Skeletal muscle tissue (tissue), 4 donors: ENCODE results near the gene GUCY1B1. TPM values are rescaled to one million over a fixed set of nuclear protein-coding genes. Genes with fewer than 3 reads are reported as not detected.

ENCODE experiments used
- H3K27ac ChIP-seq: one replicate; pipeline ENCODE4 v1.7.0; 2013; ENCODE audit warnings: mild to moderate bottlenecking, low read depth, low read length, inconsistent platforms
- H3K27me3 ChIP-seq, 3 donors: one replicate each; pipeline ENCODE4 v1.7.0; 2013; ENCODE audit warnings: low read length in 3 of 3; ENCODE audit not compliant: control insufficient read depth in 3 of 3, insufficient read depth in 3 of 3
- H3K36me3 ChIP-seq, 3 donors: one replicate each; pipeline ENCODE4 v1.7.0; 2013; ENCODE audit warnings: low read length in 3 of 3; ENCODE audit not compliant: control insufficient read depth in 3 of 3, insufficient read depth in 3 of 3
- H3K4me1 ChIP-seq, 3 donors: one replicate each; pipeline ENCODE4 v1.7.0; 2013; ENCODE audit warnings: low read length in 3 of 3, mild to moderate bottlenecking in 3 of 3; ENCODE audit not compliant: control insufficient read depth in 3 of 3, insufficient read depth in 3 of 3
- H3K4me3 ChIP-seq, 3 donors: one replicate each; pipeline ENCODE4 v1.7.0; 2013; ENCODE audit warnings: low read length in 3 of 3
- H3K9ac ChIP-seq, 3 donors: one replicate each; pipeline ENCODE4 v1.7.0; 2013; ENCODE audit warnings: low read length in 3 of 3, mild to moderate bottlenecking in 3 of 3, moderate library complexity in 2 of 3, low read depth in 1 of 3
- H3K9me3 ChIP-seq, 3 donors: one replicate each; pipeline ENCODE4 v1.7.0; 2013; ENCODE audit warnings: low read length in 3 of 3; ENCODE audit not compliant: control insufficient read depth in 3 of 3
- total RNA-seq: library from RNA; depleted of rRNA; stranded (reverse); fragments of >200 nt; gene quantifications from one replicate; pipeline ENCODE4 v1.2.3, GENCODE V29; 2014
- donor health status: Osteomylitis.

GUCY1B1 gene
- total RNA-seq, 1 donor from 2014 or later = 15.7 TPM

GRCh38 chr4:155853189-155853588 is 94.4 kb downstream of the GUCY1B1 start:
- Histone ChIP-seq H3K36me3 (no peaks in the 10 kb centered on the region), H3K4me3 (no peak overlapping the region), H3K9me3 (no peaks in the 10 kb centered on the region), H3K9ac (no peak overlapping the region), H3K27ac (no peak overlapping the region), H3K27me3 (no peaks in the 10 kb centered on the region), H3K4me1 (no peaks in the 10 kb centered on the region)

- H3K9me3 ChIP-seq = no peaks in the 10 kb centered on the region
- H3K4me1 ChIP-seq = no peaks in the 10 kb centered on the region
- no peaks in the 10 kb centered on the region for H3K36me3 ChIP-seq
- H3K27me3 ChIP-seq = no peaks in the 10 kb centered on the region
- H3K4me3 ChIP-seq = no peak overlapping the region
- no peak overlapping the region for H3K27ac ChIP-seq
- H3K9ac ChIP-seq = no peak overlapping the region
Measured at GRCh38 chr4:155854582-155855226, 95.9 kb downstream of the GUCY1B1 start.

- Histone ChIP-seq H3K9ac (no peak overlapping the region), H3K4me3 (no peak overlapping the region), H3K9me3 (no peaks in the 10 kb centered on the region), H3K36me3 (no peaks in the 10 kb centered on the region), H3K27ac (no peak overlapping the region), H3K27me3 (no peaks in the 10 kb centered on the region), H3K4me1 (no peaks in the 10 kb centered on the region)
Measured at GRCh38 chr4:155855897-155856296, 97.1 kb downstream of the GUCY1B1 start.

Other genes with a start within 250 kb of the GUCY1B1 start
- 19.8 TPM for gene GUCY1A1, start 92.2 kb upstream of the GUCY1B1 start, total RNA-seq
- gene ASIC5, start 107.3 kb downstream of the GUCY1B1 start, total RNA-seq = not detected
- gene TDO2, start 144.7 kb downstream of the GUCY1B1 start, total RNA-seq = not detected
- 20.4 TPM for gene CTSO, start 194.8 kb downstream of the GUCY1B1 start, total RNA-seq